ENCODE measurements around the gene LRRK1.

- TF ChIP-seq EP300 (IDR thresholded peaks at IDR 0.05) (no peak), CTCF (IDR thresholded peaks at IDR 0.05) (no peak)
Measured at GRCh38 chr15:101066501-101067408, 147.6 kb downstream of the LRRK1 start.

Data from ovary (tissue), 3 donors.